ENCODE results near the gene DRICH1. TPM values are rescaled to one million over a fixed set of nuclear protein-coding genes. Genes with fewer than 3 reads are reported as not detected.
A peak's percentile ranks its signal among the peaks of the same experiment; 100 is the strongest.
"Not testable (repeated sequence)": the region's sequence is repeated elsewhere in the genome, so short reads cannot be mapped to it uniquely, and the experiment has no call there.

Gene DRICH1
- polyA plus RNA-seq, 4 donors: 0.59 to 7.1 (median 2.5) TPM

GRCh38 chr22:23604939-23605712, 27.0 kb downstream of the DRICH1 start:
- no peak for DNase-seq (ENCODE audit: low read depth in 4 of 4, low spot score in 2 of 4)

DNA sequence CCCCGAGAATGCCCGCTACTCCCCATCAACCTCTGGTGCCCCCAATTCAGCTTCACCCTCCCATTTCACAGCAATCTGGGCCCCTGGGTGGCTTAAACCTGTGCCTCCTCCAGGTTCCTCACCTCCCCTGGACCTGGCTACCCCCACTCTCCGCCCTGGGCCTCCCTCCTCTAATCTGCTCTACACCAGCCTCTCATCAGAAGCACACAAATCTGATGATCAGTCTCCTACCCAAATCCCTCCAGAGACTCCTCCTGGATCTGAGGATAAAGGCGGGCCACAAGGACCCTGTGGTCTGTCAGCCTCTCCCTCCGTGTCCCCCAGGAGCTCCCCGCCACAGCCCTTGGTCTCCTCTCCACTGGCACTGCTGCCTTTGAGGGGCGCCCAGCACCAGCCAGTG, 28.9 kb downstream of the DRICH1 start:
- DNase-seq (ENCODE audit: low read depth in 4 of 4, low spot score in 2 of 4): no peak

- no peak for DNase-seq (ENCODE audit: low read depth in 4 of 4, low spot score in 2 of 4)
These were observed 33.2 kb downstream of the DRICH1 start for GRCh38 chr22:23598805-23599518.

DNA sequence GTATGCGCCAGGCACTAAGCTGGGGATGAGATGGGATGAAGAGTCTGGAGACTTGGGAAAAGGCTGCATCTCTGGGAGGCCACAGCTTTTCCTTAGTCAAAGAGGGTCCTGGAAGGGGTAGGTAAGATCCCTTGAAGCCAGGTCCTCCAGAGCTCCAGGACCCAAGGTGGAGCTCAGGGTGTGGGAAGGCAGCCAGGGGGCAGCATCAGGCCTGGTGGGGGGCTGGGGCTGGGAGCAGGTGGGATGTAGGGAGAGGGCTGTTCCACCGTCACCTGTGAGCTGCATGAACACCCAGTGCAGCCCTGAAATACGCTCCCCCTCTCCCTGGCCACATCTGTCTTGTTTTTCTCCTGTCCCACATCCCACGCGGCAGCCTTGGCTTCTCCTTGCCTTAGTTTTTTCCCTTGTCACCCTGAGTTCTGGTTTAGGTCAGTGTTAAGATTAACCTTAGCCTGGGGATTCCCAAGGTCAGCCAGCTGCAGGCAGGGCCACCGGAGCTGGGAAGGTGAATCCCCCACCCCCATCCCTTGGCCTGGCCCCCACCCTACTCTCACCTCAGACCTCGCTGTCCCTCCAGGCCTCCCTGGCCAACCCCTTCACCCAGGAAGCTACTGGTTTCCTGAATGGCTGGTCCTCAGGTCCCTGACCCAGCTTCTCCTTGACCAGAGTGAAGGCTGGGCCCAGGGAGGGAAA, 34.4 kb downstream of the DRICH1 start:
- DNase-seq (ENCODE audit: low read depth in 4 of 4, low spot score in 2 of 4): not testable (repeated sequence)

- DNase-seq (ENCODE audit: low read depth in 4 of 4, low spot score in 2 of 4): not testable (repeated sequence)
These were observed 36.2 kb downstream of the DRICH1 start for GRCh38 chr22:23595904-23596303.

DNA sequence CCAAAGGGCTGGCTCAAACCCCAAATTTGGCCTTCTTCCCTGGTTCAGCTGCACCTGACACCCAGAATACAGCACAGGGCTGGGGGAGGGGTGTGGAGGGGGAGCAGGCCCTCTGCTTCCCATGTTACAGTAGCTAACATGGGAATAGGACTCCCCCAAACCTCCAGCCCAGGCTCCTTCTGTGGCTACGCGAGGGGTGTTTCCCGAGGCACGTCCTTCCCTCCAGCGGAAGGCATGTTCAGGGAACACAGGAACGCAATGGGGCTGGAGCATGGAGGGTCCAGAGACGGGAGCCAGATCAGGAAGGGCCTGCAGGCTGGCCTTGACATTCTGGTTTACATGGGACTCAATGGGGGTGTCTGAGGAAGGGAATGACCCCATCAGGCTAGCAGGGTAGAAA, 40.3 kb downstream of the DRICH1 start:
- DNase-seq (ENCODE audit: low read depth in 4 of 4, low spot score in 2 of 4): no peak

- peak; percentile 27 to 55 (median 43) for DNase-seq (ENCODE audit: low read depth in 4 of 4, low spot score in 2 of 4)
These were observed 40.8 kb downstream of the DRICH1 start for GRCh38 chr22:23591201-23591791.

GRCh38 chr22:23583836-23584235, 48.3 kb downstream of the DRICH1 start:
- no peak for DNase-seq (ENCODE audit: low read depth in 4 of 4, low spot score in 2 of 4)

- no peak for DNase-seq (ENCODE audit: low read depth in 4 of 4, low spot score in 2 of 4)
These were observed 49.0 kb downstream of the DRICH1 start for GRCh38 chr22:23583153-23583552.

DNA sequence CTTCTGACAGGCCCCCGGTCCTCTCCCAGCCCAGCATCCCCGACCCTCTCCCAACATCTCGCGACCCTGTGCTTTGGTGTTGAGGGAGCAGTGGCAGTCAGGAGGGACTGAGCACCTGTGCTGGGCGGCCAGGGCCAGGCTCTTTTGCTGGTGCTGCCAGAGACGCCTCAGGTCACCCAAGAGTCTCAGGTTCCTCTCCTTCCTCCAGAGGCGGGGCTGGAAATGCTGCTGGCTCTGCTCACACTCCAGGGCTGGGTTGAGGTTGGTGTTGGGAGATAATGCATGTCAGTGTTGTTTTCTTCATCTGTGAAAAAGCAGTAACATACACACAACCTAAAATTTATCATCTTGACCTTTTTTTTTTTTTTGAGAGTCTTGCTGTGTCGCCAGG, 50.9 kb downstream of the DRICH1 start:
- DNase-seq (ENCODE audit: low read depth in 4 of 4, low spot score in 2 of 4): no peak

GRCh38 chr22:23580576-23581259, 51.4 kb downstream of the DRICH1 start:
- DNase-seq (ENCODE audit: low read depth in 4 of 4, low spot score in 2 of 4): no peak

GRCh38 chr22:23579870-23580575, 52.1 kb downstream of the DRICH1 start, which contains the start of gene IGLL1:
Gene IGLL1 (minus strand): TSS chr22:23580290. CDS start chr22:23580190, 100 bp downstream.
- no peak for DNase-seq (ENCODE audit: low read depth in 4 of 4, low spot score in 2 of 4)

GRCh38 chr22:23579280-23579679, 52.8 kb downstream of the DRICH1 start:
- no peak for DNase-seq (ENCODE audit: low read depth in 4 of 4, low spot score in 2 of 4)

- no peak for DNase-seq (ENCODE audit: low read depth in 4 of 4, low spot score in 2 of 4)
These were observed 53.8 kb downstream of the DRICH1 start for GRCh38 chr22:23578306-23578705.

DNA sequence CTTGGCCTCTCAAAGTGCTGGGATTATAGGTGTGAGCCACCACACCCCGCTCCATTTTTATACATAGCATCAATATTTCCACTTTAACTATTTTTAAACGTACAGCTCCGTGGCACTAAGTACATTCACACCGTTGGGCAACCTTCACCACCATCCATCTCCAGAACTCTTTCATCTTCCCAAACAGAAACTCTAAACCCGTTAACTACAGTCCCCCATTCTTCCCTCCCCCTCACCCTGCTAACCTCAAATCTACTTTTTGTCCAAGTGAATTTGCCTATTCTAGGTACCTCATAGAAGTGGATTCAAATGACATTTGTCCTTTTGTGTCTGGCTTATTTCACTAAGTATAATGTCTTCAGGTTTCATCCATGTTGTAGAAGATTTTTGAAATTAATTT, 55.4 kb downstream of the DRICH1 start:
- DNase-seq (ENCODE audit: low read depth in 4 of 4, low spot score in 2 of 4): no peak

DNA sequence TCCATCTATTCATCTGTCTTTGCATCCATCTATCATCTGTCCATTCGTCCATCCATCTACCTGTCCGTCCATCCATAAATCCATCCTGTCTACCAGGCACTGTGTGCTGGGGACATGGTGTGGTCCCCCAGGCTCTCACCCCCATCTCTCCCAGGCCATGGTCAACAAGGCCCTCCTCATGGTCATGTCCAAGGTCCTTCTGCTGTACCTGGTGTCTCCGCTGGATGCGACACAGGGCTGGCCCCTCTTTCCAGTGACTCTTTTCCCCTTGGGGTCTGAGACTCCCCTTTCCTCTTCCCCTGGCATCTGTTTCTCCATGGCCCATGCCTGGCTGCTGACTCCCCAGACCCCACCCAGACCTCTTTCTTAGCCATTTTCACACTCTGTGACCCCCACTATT, 56.5 kb downstream of the DRICH1 start:
- DNase-seq (ENCODE audit: low read depth in 4 of 4, low spot score in 2 of 4): no peak

DNA sequence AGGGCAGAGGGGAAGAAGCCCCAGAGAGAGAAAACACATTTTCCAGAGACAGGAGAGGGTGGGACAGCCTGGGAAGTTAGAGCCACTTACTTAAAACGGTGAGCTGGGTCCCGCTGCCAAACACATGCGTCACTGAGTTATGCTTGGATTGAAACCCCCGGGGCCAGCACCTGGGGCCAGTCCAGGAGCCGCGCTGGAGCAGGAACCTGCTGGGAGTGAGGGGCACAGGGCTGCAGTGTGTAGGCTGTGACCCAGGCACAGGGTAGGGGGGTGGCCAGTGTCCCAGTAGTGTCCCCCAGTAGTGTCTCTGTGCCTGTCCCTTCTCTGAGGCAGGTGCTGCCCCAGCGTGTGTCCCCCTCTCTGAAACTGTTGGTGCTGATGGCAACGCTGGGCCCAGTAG, 57.2 kb downstream of the DRICH1 start:
- DNase-seq (ENCODE audit: low read depth in 4 of 4, low spot score in 2 of 4): no peak

- DNase-seq (ENCODE audit: low read depth in 4 of 4, low spot score in 2 of 4): no peak
These were observed 57.7 kb downstream of the DRICH1 start for GRCh38 chr22:23574371-23574811.

- DNase-seq (ENCODE audit: low read depth in 4 of 4, low spot score in 2 of 4): not testable (repeated sequence)
These were observed 58.4 kb downstream of the DRICH1 start for GRCh38 chr22:23573701-23574235.
